ENCODE data around the gene GOLGA6L2.
"Not testable (repeated sequence)": the region's sequence is repeated elsewhere in the genome, so short reads cannot be mapped to it uniquely, and the experiment has no call there.

The GOLGA6L2 gene

GRCh38 chr15:23447107-23447500 lies at the start of gene GOLGA6L2:
GOLGA6L2 (minus strand) TSS chr15:23447243; CDS start chr15:23447181, 62 bp downstream.
- no peak for DNase-seq

GRCh38 chr15:23484870-23485269 lies 37.8 kb upstream of the GOLGA6L2 start:
- DNase-seq = no peak

GRCh38 chr15:23483821-23484299 lies 36.8 kb upstream of the GOLGA6L2 start:
- no peak for DNase-seq

- DNase-seq = no peak
Measured at GRCh38 chr15:23482764-23483489, 35.9 kb upstream of the GOLGA6L2 start.

GRCh38 chr15:23482228-23482627 lies 35.2 kb upstream of the GOLGA6L2 start:
- no peak for DNase-seq

- DNase-seq = no peak
Measured at GRCh38 chr15:23477920-23478319, 30.9 kb upstream of the GOLGA6L2 start.

- DNase-seq = no peak
Measured at GRCh38 chr15:23472678-23473077, 25.6 kb upstream of the GOLGA6L2 start.

- no peak for DNase-seq
Measured at GRCh38 chr15:23472033-23472432, 25.0 kb upstream of the GOLGA6L2 start.

- no peak for DNase-seq
Measured at GRCh38 chr15:23467110-23467600, 20.1 kb upstream of the GOLGA6L2 start.

GRCh38 chr15:23457890-23458289 lies 10.8 kb upstream of the GOLGA6L2 start:
- no peak for DNase-seq

GRCh38 chr15:23446215-23447106 lies 582 bp downstream of the GOLGA6L2 start:
- DNase-seq = no peak

- DNase-seq = no peak
Measured at GRCh38 chr15:23444269-23444668, 2.8 kb downstream of the GOLGA6L2 start.

- DNase-seq = no peak
Measured at GRCh38 chr15:23441204-23441603, 5.8 kb downstream of the GOLGA6L2 start.

- no peak for DNase-seq
Measured at GRCh38 chr15:23440596-23440995, 6.4 kb downstream of the GOLGA6L2 start.

- DNase-seq = no peak
Measured at GRCh38 chr15:23439513-23439912, 7.5 kb downstream of the GOLGA6L2 start.

- no peak for DNase-seq
Measured at GRCh38 chr15:23438816-23439466, 8.1 kb downstream of the GOLGA6L2 start.

GRCh38 chr15:23437673-23438072 lies 9.4 kb downstream of the GOLGA6L2 start:
- no peak for DNase-seq

- no peak for DNase-seq
Measured at GRCh38 chr15:23437146-23437545, 9.9 kb downstream of the GOLGA6L2 start.

- no peak for DNase-seq
Measured at GRCh38 chr15:23436421-23436820, 10.6 kb downstream of the GOLGA6L2 start.

- DNase-seq = not testable (repeated sequence)
Measured at GRCh38 chr15:23434699-23435098, 12.3 kb downstream of the GOLGA6L2 start.

GRCh38 chr15:23425327-23425726 lies 21.7 kb downstream of the GOLGA6L2 start:
- not testable (repeated sequence) for DNase-seq

GRCh38 chr15:23424111-23424904 lies 22.7 kb downstream of the GOLGA6L2 start:
- DNase-seq = no peak
